Neural progenitor cell (in vitro differentiated cells): ENCODE data around the gene CHRNA1. TPM values are rescaled to one million over a fixed set of nuclear protein-coding genes. Genes with fewer than 3 reads are reported as not detected.

ENCODE experiments used
- DNase-seq: peaks from one replicate; pipeline ENCODE4 v3.0.0-alpha.2; 2016; ENCODE audit warnings: low spot score
- H2AFZ ChIP-seq: fragments of 200-600 bp; sonication (generic); replicated peaks from 2 replicates; pipeline ENCODE4 v1.6.1; 2016; ENCODE audit warnings: antibody characterized with exemption
- H3F3A ChIP-seq: fragments of 200-600 bp; sonication (generic); 2 replicates; pipeline ENCODE4 v1.6.1; 2016; ENCODE audit warnings: antibody characterized with exemption, low read depth
- H3K27ac ChIP-seq: fragments of 200-600 bp; sonication (generic); 2 replicates; pipeline ENCODE4 v1.5.1; 2016; ENCODE audit warnings: mild to moderate bottlenecking
- H3K27me3 ChIP-seq: fragments of 200-600 bp; sonication (generic); 2 replicates; pipeline ENCODE4 v1.6.1; 2016; ENCODE audit warnings: mild to moderate bottlenecking, moderate library complexity
- H3K36me3 ChIP-seq: fragments of 200-600 bp; sonication (generic); 2 replicates; pipeline ENCODE4 v1.5.1; 2016
- H3K4me1 ChIP-seq: fragments of 200-600 bp; sonication (generic); 2 replicates; pipeline ENCODE4 v1.6.1; 2016; ENCODE audit warnings: mixed run types
- H3K4me2 ChIP-seq: fragments of 200-600 bp; sonication (generic); 2 replicates; pipeline ENCODE4 v1.6.1; 2016
- H3K4me3 ChIP-seq: fragments of 200-600 bp; sonication (generic); 2 replicates; pipeline ENCODE4 v1.5.1; 2016
- H3K79me2 ChIP-seq: fragments of 200-600 bp; sonication (generic); 2 replicates; pipeline ENCODE4 v1.6.1; 2016; ENCODE audit warnings: low read depth
- H3K9ac ChIP-seq: fragments of 200-600 bp; sonication (generic); 2 replicates; pipeline ENCODE4 v1.6.1; 2016
- H3K9me3 ChIP-seq: fragments of 200-600 bp; sonication (generic); 2 replicates; pipeline ENCODE4 v1.5.1; 2016; ENCODE audit warnings: low read depth
- H4K20me1 ChIP-seq: fragments of 200-600 bp; sonication (generic); 2 replicates; pipeline ENCODE4 v1.6.1; 2016; ENCODE audit warnings: low read depth
- H3K27ac Mint-ChIP-seq: 3 replicates; pipeline ENCODE4 v1.8.0; 2021; ENCODE audit warnings: mixed read lengths
- H3K27me3 Mint-ChIP-seq: 2 replicates; pipeline ENCODE4 v1.8.0; 2022; ENCODE audit warnings: low read depth, mild to moderate bottlenecking, inconsistent platforms, moderate library complexity, mixed read lengths; ENCODE audit not compliant: insufficient read depth
- H3K36me3 Mint-ChIP-seq: 3 replicates; pipeline ENCODE4 v1.8.0; 2021; ENCODE audit warnings: mixed read lengths
- H3K4me1 Mint-ChIP-seq: 3 replicates; pipeline ENCODE4 v1.8.0; 2021; ENCODE audit warnings: mixed read lengths
- H3K4me3 Mint-ChIP-seq: 3 replicates; pipeline ENCODE4 v1.8.0; 2021; ENCODE audit warnings: mild to moderate bottlenecking, moderate library complexity, mixed read lengths
- H3K9me3 Mint-ChIP-seq: 3 replicates; pipeline ENCODE4 v1.8.0; 2020; ENCODE audit warnings: mixed read lengths
- CTCF ChIP-seq: fragments of 200-600 bp; sonication (generic); IDR thresholded peaks from 2 replicates; pipeline ENCODE4 v1.5.1; 2017; ENCODE audit warnings: antibody characterized with exemption, mild to moderate bottlenecking
- EZH2 ChIP-seq: fragments of 200-600 bp; sonication (generic); IDR thresholded peaks from 2 replicates; pipeline ENCODE4 v1.6.1; 2017; ENCODE audit warnings: antibody characterized with exemption, mild to moderate bottlenecking, moderate library complexity
- EZH2phosphoT487 ChIP-seq: fragments of 200-600 bp; sonication (generic); IDR thresholded peaks from 2 replicates; pipeline ENCODE4 v1.6.1; 2017; ENCODE audit warnings: antibody characterized with exemption
- total RNA-seq: library from RNA; depleted of rRNA; stranded (reverse); fragments of >200 nt; gene quantifications from 2 replicates; pipeline ENCODE4 v1.2.3, GENCODE V29; 2015; ENCODE audit warnings: low replicate concordance

The CHRNA1 gene
- total RNA-seq, 1 donor from 2014 or later = 0.11 TPM

- Histone ChIP-seq H3K36me3 (no peaks in the 10 kb centered on the region), H3F3A (no peaks in the 10 kb centered on the region), H2AFZ (no peak overlapping the region), H3K27me3 (no peaks in the 10 kb centered on the region), H3K27ac (no peak overlapping the region), H3K4me2 (no peak overlapping the region), H3K4me1 (no peaks in the 10 kb centered on the region), H3K79me2 (no peaks in the 10 kb centered on the region), H3K4me3 (no peak overlapping the region), H3K9me3 (no peaks in the 10 kb centered on the region), H3K9ac (no peak overlapping the region), H4K20me1 (no peaks in the 10 kb centered on the region)
- no peak overlapping the region for H3K4me3 Mint-ChIP-seq
- H3K36me3 Mint-ChIP-seq = no peaks in the 10 kb centered on the region
- H3K27ac Mint-ChIP-seq = no peak overlapping the region
- no peak for DNase-seq
- H3K9me3 Mint-ChIP-seq = no peaks in the 10 kb centered on the region
- H3K4me1 Mint-ChIP-seq = no peaks in the 10 kb centered on the region
- peaks cover 2% of the 10 kb centered on the region for H3K27me3 Mint-ChIP-seq
- TF ChIP-seq EZH2phosphoT487 (no peak), CTCF (no peak), EZH2 (no peak)
Measured at GRCh38 chr2:174702541-174702940, 61.7 kb downstream of the CHRNA1 start.

- H3K79me2 ChIP-seq = no peaks in the 10 kb centered on the region
- peak; percentile 49 for DNase-seq
- TF ChIP-seq EZH2phosphoT487 = no peak
- peak; percentile 84 for TF ChIP-seq CTCF
- no peak for TF ChIP-seq EZH2
- no peak overlapping the region for H3K4me2 ChIP-seq
- no peaks in the 10 kb centered on the region for H3F3A ChIP-seq
- H3K4me3 Mint-ChIP-seq = no peak overlapping the region
- H4K20me1 ChIP-seq = no peaks in the 10 kb centered on the region
- no peak overlapping the region for H3K9ac ChIP-seq
- H3K9me3 ChIP-seq = no peaks in the 10 kb centered on the region
- H3K27ac ChIP-seq = no peak overlapping the region
- no peaks in the 10 kb centered on the region for H3K27me3 ChIP-seq
- no peak overlapping the region for H2AFZ ChIP-seq
- H3K4me1 ChIP-seq = no peaks in the 10 kb centered on the region
- no peaks in the 10 kb centered on the region for H3K36me3 Mint-ChIP-seq
- H3K27ac Mint-ChIP-seq = no peak overlapping the region
- no peak overlapping the region for H3K4me3 ChIP-seq
- no peaks in the 10 kb centered on the region for H3K9me3 Mint-ChIP-seq
- H3K27me3 Mint-ChIP-seq = peaks cover 2% of the 10 kb centered on the region
- H3K36me3 ChIP-seq = no peaks in the 10 kb centered on the region
- no peaks in the 10 kb centered on the region for H3K4me1 Mint-ChIP-seq
Measured at GRCh38 chr2:174699993-174700766, 64.1 kb downstream of the CHRNA1 start.

Other genes starting within 250 kb of the CHRNA1 start
- 14.6 and 17.2 TPM in 2 replicates for gene WIPF1, start 166.7 kb downstream of the CHRNA1 start, total RNA-seq
- gene CHN1, start 240.9 kb upstream of the CHRNA1 start, total RNA-seq = 45.0 and 46.6 TPM in 2 replicates